Caco-2 (cell line): ENCODE data around the gene PRADC1. TPM values are rescaled to one million over a fixed set of nuclear protein-coding genes. Genes with fewer than 3 reads are reported as not detected.
A peak's percentile ranks its signal among the peaks of the same experiment; 100 is the strongest.
"Not testable (repeated sequence)": the region's sequence is repeated elsewhere in the genome, so short reads cannot be mapped to it uniquely, and the experiment has no call there.

Experiments
- BruUV-seq: library from RNA; stranded (reverse); fragments of 400-500 nt; replicated peaks from 2 replicates; lab custom pipeline; 2021; lab: Mats Ljungman, UMichigan
- CTCF ChIA-PET: fragments of 300-600 bp; sonication (Branson Sonifier 250); formaldehyde crosslinking; loops from one replicate; lab custom pipeline; 2022; ENCODE audit warnings: antibody characterized with exemption; lab: Charles Lee
- POLR2A ChIA-PET: fragments of 300-600 bp; sonication (Branson Sonifier 250); formaldehyde crosslinking; loops from one replicate; lab custom pipeline; 2022; ENCODE audit warnings: antibody characterized with exemption; lab: Charles Lee
- DNase-seq, 2 experiments: peaks; one replicate each; pipeline versions ENCODE4 v3.0.0 to v3.0.0-alpha.2; 2020 to 2022
- H3K27me3 ChIP-seq: replicated peaks from 2 replicates; pipeline ENCODE4 v1.6.0; 2011; ENCODE audit warnings: low read length; ENCODE audit not compliant: control insufficient read depth, insufficient read depth
- H3K36me3 ChIP-seq: 2 replicates; pipeline ENCODE4 v1.5.1; 2011; ENCODE audit warnings: low read length; ENCODE audit not compliant: control insufficient read depth, insufficient read depth
- H3K4me1 ChIP-seq: fragments of 250-450 bp; sonication (Bioruptor Pico); 2 replicates; pipeline ENCODE4 v1.5.1; 2020; ENCODE audit warnings: mild to moderate bottlenecking
- H3K4me3 ChIP-seq: 2 replicates; pipeline ENCODE4 v1.5.1; 2011; ENCODE audit warnings: low read depth, mild to moderate bottlenecking, control low read depth, low read length
- H3K9me3 ChIP-seq: fragments of 250-450 bp; sonication (Bioruptor Pico); 2 replicates; pipeline ENCODE4 v1.5.1; 2020; ENCODE audit warnings: mild to moderate bottlenecking, moderate library complexity
- H3K27ac Mint-ChIP-seq: one replicate; pipeline ENCODE4 v1.8.0; 2022; ENCODE audit warnings: mixed read lengths; ENCODE audit not compliant: unreplicated experiment
- H3K27me3 Mint-ChIP-seq: one replicate; pipeline ENCODE4 v1.8.0; 2022; ENCODE audit warnings: mixed read lengths; ENCODE audit not compliant: insufficient read depth, unreplicated experiment
- H3K36me3 Mint-ChIP-seq: one replicate; pipeline ENCODE4 v1.8.0; 2022; ENCODE audit warnings: mild to moderate bottlenecking, mixed read lengths; ENCODE audit not compliant: insufficient read depth, unreplicated experiment
- H3K4me1 Mint-ChIP-seq: one replicate; pipeline ENCODE4 v1.8.0; 2022; ENCODE audit warnings: low read depth, mixed read lengths; ENCODE audit not compliant: unreplicated experiment
- H3K4me3 Mint-ChIP-seq: one replicate; pipeline ENCODE4 v1.8.0; 2022; ENCODE audit warnings: mild to moderate bottlenecking, moderate library complexity, mixed read lengths; ENCODE audit not compliant: unreplicated experiment
- H3K9me3 Mint-ChIP-seq: one replicate; pipeline ENCODE4 v1.8.0; 2022; ENCODE audit warnings: mixed read lengths; ENCODE audit not compliant: unreplicated experiment
- intact Hi-C: fragments of 100-400 bp; cut with micrococcal nuclease; formaldehyde crosslinking; loops from one replicate; pipeline ENCODE4 v1.10.0; 2022; ENCODE audit not compliant: unreplicated experiment
- total RNA-seq: library from RNA; stranded (reverse); gene quantifications from 2 replicates; pipeline ENCODE4 v1.2.3, GENCODE V29; 2022
- TF ChIP-seq, protein P1 (sequence below), 2 experiments: fragments of 200-600 bp in 1 of 2; IDR thresholded peaks; 1 replicate in 1 of 2; 2 replicates in 1 of 2; pipeline versions ENCODE4 v1.5.1 to v1.8.0; 2011 to 2022; ENCODE audit warnings: antibody characterized with exemption in 1 of 2, control low read depth in 1 of 2, inconsistent platforms in 1 of 2, low read depth in 1 of 2, low read length in 1 of 2, mild to moderate bottlenecking in 1 of 2, moderate library complexity in 1 of 2; ENCODE audit not compliant: insufficient read depth in 1 of 2, severe bottlenecking in 1 of 2, unreplicated experiment in 1 of 2

PRADC1 gene
- total RNA-seq, 1 experiment from 2014 or later: 24.1 TPM

DNA sequence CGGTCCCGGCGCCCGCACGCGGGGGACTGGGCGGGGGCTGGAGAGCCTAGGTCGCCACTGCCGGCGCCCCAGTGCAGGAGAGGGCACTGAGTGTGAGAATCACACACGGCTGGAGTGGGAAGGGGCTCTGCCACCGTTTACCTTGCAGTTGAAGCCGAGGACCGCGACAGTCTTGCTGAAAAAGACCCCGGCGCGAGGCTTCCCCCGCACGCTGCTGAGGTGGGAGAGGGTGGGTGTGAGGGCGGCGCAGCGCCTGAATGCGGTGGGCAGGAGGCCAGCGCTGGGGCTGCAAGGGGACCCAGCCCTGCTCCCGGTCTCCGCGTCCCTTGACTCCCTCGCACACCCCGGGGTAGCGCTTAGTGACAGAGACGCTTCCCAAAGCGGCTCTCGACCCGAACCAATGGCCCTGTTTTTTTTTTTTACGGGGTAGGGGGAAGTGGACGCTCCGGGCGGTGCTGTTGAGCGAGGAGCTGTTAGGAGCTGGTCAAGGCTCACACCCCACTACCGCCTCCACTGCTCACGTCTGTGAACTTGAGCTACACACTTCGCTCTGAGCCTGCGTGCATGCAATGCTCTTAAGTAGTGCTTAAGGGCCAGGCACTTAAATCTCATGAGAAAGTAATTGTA, 29.9 kb downstream of the PRADC1 start:
- BruUV-seq: no TSS peak
- CTCF ChIA-PET: no interaction called here
- Mint-ChIP-seq H3K9me3 (no peaks in the 10 kb centered on the region), H3K4me1 (no peaks in the 10 kb centered on the region), H3K27me3 (no peaks in the 10 kb centered on the region), H3K4me3 (no peak overlapping the region), H3K36me3 (no peaks in the 10 kb centered on the region), H3K27ac (no peak overlapping the region)
- TF ChIP-seq, protein P1, sequence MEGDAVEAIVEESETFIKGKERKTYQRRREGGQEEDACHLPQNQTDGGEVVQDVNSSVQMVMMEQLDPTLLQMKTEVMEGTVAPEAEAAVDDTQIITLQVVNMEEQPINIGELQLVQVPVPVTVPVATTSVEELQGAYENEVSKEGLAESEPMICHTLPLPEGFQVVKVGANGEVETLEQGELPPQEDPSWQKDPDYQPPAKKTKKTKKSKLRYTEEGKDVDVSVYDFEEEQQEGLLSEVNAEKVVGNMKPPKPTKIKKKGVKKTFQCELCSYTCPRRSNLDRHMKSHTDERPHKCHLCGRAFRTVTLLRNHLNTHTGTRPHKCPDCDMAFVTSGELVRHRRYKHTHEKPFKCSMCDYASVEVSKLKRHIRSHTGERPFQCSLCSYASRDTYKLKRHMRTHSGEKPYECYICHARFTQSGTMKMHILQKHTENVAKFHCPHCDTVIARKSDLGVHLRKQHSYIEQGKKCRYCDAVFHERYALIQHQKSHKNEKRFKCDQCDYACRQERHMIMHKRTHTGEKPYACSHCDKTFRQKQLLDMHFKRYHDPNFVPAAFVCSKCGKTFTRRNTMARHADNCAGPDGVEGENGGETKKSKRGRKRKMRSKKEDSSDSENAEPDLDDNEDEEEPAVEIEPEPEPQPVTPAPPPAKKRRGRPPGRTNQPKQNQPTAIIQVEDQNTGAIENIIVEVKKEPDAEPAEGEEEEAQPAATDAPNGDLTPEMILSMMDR (IDR thresholded peaks at IDR 0.05; ENCODE audit: insufficient read depth in 1 of 2, low read depth in 1 of 2, low read length in 1 of 2, severe bottlenecking in 1 of 2, unreplicated experiment in 1 of 2): no peak
- no peaks in the 10 kb centered on the region for H3K9me3 ChIP-seq
- H3K36me3 ChIP-seq: no peaks in the 10 kb centered on the region
- POLR2A ChIA-PET: no interaction called here
- DNase-seq: no peak
- intact Hi-C loops: no loop called here
- no peaks in the 10 kb centered on the region; the same call in 1 of the 2 replicates for H3K4me1 ChIP-seq
- no peaks in the 10 kb centered on the region for H3K27me3 ChIP-seq
- no peak overlapping the region for H3K4me3 ChIP-seq

DNA sequence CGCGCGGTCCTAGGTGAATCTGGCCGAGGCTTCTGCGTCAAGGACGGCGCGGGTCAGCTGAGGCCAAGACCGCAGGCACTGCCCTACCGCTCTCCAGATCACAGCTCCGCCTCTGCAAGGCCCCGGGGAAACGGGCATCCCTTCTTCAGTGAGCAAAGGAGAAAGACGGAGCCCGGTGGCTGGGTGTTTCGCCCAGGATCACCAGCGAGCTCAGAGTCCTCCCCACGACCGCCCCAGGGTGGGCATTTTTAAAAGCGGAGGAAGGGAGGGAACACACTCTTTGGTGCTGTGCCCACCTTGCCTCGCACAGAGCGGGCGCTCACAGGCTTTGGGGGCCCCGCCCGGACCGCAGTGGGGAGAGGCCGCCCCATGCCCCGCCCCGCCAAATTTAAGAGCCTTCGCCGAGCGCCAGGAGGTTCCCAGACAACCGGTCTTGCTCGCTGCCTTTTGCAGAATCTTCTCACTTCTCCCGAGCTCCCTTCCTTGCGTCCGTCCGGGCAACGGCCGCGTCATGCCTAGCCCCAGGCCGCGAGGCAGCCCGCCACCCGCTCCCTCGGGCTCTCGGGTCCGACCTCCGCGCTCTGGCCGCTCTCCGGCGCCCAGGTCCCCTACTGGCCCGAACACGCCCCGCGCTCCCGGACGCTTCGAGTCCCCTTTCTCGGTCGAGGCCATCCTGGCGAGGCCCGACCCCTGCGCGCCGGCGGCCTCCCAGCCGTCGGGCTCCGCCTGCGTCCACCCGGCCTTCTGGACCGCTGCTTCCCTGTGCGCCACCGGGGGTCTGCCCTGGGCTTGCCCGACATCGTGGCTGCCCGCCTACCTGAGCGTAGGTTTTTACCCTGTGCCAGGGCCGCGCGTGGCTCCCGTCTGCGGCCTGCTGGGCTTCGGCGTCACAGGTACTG, 30.6 kb downstream of the PRADC1 start, which contains the start of gene NOTO:
Gene NOTO (plus strand): TSS at position 419 of the 899 bp plus-strand sequence. CDS start 93 bp downstream, at position 512.
- Mint-ChIP-seq H3K27ac (no peak within 1 kb of the TSS), H3K9me3 (no peaks in the 10 kb centered on the region), H3K36me3 (no peaks in the 10 kb centered on the region), H3K4me1 (no peaks in the 10 kb centered on the region), H3K4me3 (peak within 1 kb of the TSS; percentile 27), H3K27me3 (no peaks in the 10 kb centered on the region)
- POLR2A ChIA-PET: no interaction called here
- DNase-seq: no peak
- Histone ChIP-seq H3K36me3 (no peaks in the 10 kb centered on the region), H3K4me3 (peak within 1 kb of the TSS; percentile 15; the same call in 1 of the 2 replicates), H3K9me3 (no peaks in the 10 kb centered on the region), H3K27me3 (no peaks in the 10 kb centered on the region), H3K4me1 (no peaks in the 10 kb centered on the region; the same call in 1 of the 2 replicates)
- CTCF ChIA-PET: interaction anchor here (0.5 to 1.4 kb wide), 3 partner anchors 10 to 25 kb away, joined by 4 to 6 read pairs (median 4); no protein-coding TSS in a partner anchor
- TF ChIP-seq, protein P1 (IDR thresholded peaks at IDR 0.05; ENCODE audit: insufficient read depth in 1 of 2, low read depth in 1 of 2, low read length in 1 of 2, severe bottlenecking in 1 of 2, unreplicated experiment in 1 of 2): no peak
- intact Hi-C loops: no loop called here
- no TSS peak for BruUV-seq

DNA sequence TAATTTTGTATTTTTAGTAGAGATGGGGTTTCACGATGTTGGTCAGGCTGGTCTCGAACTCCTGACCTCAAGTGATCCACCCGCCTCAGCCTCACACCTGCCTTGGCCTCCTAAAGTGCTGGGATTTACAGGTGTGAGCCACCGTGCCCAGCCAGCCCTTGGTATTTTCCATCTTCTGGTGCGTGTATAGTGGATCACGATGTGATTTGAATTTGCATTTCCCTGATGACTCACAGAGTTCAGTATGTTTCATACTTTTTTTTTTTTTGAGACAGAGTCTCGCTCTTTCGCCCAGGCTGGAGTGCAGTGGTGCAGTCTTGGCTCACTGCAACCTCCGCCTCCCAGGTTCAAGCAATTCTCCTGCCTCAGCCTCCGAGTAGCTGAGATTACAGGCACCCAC, 32.8 kb downstream of the PRADC1 start:
- H3K27me3 ChIP-seq, H3K9me3 ChIP-seq, H3K4me3 ChIP-seq, H3K4me1 Mint-ChIP-seq, DNase-seq, H3K4me3 Mint-ChIP-seq, H3K9me3 Mint-ChIP-seq, H3K36me3 Mint-ChIP-seq, H3K4me1 ChIP-seq, H3K27ac Mint-ChIP-seq, H3K27me3 Mint-ChIP-seq, BruUV-seq, intact Hi-C loops, H3K36me3 ChIP-seq, POLR2A ChIA-PET: not testable (repeated sequence)
- CTCF ChIA-PET: interaction anchor here (1.4 kb wide), 1 partner anchor 12 kb away, joined by 3 read pairs; no protein-coding TSS in a partner anchor
